Stimulated activated naive CD8-positive, alpha-beta T cell treated with anti-CD3 and anti-CD28 coated beads, Interleukin-15, Interleukin-2, amounts not matched to agents 100 ng/mL and 50 ng/mL, for 24 hours (primary cell): ENCODE measurements around the gene SNCAIP.

Experiments
- H3K27ac Mint-ChIP-seq: one replicate; pipeline ENCODE4 v1.8.0; 2021; ENCODE audit warnings: mild to moderate bottlenecking, mixed read lengths
- H3K27me3 Mint-ChIP-seq: one replicate; pipeline ENCODE4 v1.8.0; 2021; ENCODE audit warnings: mixed read lengths
- H3K36me3 Mint-ChIP-seq: one replicate; pipeline ENCODE4 v1.8.0; 2021; ENCODE audit warnings: low read depth, mixed read lengths
- H3K4me1 Mint-ChIP-seq: one replicate; pipeline ENCODE4 v1.8.0; 2021; ENCODE audit warnings: low read depth, mixed read lengths
- H3K4me3 Mint-ChIP-seq: one replicate; pipeline ENCODE4 v1.8.0; 2021; ENCODE audit warnings: mild to moderate bottlenecking, mixed read lengths
- H3K9me3 Mint-ChIP-seq: one replicate; pipeline ENCODE4 v1.8.0; 2021; ENCODE audit warnings: mixed read lengths

Gene SNCAIP

GRCh38 chr5:122462486-122462885, 150.4 kb downstream of the SNCAIP start:
- no peak overlapping the region for H3K4me3 Mint-ChIP-seq
- H3K27me3 Mint-ChIP-seq: peaks cover 4% of the 10 kb centered on the region
- H3K4me1 Mint-ChIP-seq: no peaks in the 10 kb centered on the region
- no peaks in the 10 kb centered on the region for H3K36me3 Mint-ChIP-seq
- no peaks in the 10 kb centered on the region for H3K9me3 Mint-ChIP-seq
- H3K27ac Mint-ChIP-seq: no peak overlapping the region

DNA sequence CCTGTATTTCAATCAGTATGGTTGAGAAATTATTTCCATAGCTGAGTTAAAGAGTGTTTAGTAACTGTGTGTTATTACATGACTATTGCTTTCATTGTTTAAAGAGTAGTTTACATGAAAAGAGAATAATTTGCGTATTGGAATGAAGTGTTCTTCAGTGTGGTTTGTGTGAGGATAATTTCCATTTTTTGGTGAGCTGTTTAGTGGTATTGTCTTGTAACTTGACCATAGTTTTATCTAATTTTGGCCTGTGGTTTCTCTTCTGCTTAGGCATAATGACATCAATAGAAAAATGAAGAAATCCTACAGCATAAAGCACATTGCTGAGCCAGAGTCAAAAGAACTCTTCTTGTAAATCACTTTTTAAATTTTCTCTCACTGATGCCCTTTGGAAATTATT, 151.2 kb downstream of the SNCAIP start:
- Mint-ChIP-seq H3K27me3 (peaks cover 4% of the 10 kb centered on the region), H3K27ac (no peak overlapping the region), H3K36me3 (no peaks in the 10 kb centered on the region), H3K4me3 (no peak overlapping the region), H3K9me3 (no peaks in the 10 kb centered on the region), H3K4me1 (no peaks in the 10 kb centered on the region)

DNA sequence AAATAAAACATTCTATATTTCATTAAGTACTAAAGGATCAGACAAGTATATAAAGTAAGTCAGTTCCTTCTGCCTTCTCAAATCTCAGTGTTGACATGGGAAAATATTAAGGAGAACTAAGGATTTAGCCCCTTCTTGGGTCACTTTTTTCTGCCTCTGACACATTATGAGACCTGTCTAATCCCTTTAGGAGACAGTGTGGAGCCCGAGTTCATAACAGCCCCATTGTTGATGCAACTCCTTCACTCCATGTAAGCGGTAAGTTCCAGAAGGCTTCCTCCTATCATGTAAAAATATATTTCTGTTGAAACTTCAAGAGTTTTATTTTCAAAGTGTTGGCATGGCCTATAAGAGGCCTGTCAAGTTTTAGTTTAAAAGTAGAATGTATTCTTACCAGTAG, 152.2 kb downstream of the SNCAIP start:
- H3K27me3 Mint-ChIP-seq: peaks cover 4% of the 10 kb centered on the region
- H3K4me3 Mint-ChIP-seq: no peak overlapping the region
- H3K4me1 Mint-ChIP-seq: no peaks in the 10 kb centered on the region
- H3K36me3 Mint-ChIP-seq: no peaks in the 10 kb centered on the region
- no peak overlapping the region for H3K27ac Mint-ChIP-seq
- no peaks in the 10 kb centered on the region for H3K9me3 Mint-ChIP-seq

DNA sequence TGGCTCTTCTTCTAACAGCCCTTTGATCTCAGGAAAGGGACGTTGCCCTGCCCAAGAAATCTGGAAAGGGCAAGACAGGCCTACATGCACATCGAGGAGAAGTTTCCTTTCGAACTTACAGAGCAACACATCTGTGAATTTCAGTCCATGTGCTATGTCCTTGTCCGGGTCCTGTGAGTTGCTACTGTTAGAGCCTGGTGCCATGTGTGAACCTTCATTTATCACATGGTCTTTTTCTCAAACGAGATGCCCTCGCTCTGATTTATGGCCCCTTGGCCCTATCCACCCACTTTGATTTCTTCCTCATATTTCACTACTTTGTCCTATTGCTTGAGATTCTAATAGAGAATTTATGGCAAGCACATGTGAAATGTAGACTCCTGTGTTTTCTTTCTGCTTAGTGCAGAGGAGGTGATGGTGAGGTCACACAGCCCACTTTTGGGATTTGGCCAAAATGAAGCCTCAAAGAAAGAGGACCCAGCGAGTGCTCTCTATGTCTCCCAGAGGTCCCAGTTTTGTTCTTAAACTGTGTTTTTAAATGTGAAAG, 153.1 kb downstream of the SNCAIP start:
- no peaks in the 10 kb centered on the region for H3K9me3 Mint-ChIP-seq

DNA sequence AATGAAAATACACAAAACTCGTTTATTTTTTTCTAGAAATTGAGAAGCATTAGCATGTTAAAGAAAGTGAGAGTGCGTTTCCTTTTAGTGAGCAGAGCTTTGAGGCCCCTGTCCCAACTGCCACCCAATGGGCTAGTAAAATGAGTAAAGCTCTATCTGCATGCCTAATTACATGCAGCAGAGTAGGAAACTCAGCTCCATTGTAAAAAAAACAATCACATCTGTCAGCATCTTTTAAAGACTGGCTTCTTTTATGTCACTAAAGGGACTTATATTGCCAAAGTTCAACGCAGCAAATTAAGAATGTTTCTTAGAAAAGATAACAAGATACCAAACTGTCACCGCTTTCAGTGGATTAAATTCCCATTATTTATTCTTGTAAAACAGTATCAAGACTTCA, 154.0 kb downstream of the SNCAIP start:
- no peak overlapping the region for H3K4me3 Mint-ChIP-seq

More for the DNA sequence above, 153.1 kb downstream of the SNCAIP start:
- Mint-ChIP-seq H3K36me3 (no peaks in the 10 kb centered on the region), H3K27me3 (peaks cover under 1% of the 10 kb centered on the region), H3K4me3 (no peak overlapping the region), H3K27ac (no peak overlapping the region), H3K4me1 (no peaks in the 10 kb centered on the region)

DNA sequence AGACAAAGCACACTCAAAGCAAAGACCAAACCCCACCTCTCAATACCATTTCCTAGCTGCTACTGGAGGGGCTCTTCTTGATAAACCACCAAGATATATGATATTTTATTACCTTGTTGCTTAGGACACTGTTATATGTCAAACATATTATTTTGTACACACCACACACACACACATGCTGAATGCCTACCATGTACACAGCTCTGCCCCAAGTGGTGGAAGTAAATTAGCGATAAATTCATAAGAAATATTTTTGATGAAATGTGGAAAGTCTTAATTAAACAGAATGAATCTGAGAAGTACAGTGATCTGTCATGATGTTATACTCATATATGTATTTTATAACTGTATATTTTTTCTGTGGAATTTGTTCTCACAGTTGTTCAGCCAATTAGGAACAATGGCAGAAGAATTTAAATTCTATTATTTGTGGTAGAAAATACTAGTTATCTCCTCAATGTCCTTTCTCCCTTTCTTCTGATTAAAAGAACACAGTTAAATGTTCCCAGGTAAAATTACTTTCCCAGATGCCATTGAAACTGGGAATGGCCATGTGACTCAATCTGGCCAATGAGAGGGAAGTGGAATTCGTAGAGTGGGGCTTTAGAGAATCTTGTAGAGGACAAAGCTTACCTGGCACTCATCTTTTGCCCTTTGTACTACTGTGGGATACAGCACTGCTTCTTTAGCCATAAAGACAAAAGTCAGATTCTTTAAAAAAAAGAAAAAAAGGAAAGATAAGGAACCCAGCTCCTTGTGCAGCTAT, 156.5 kb downstream of the SNCAIP start:
- Mint-ChIP-seq H3K4me1 (no peaks in the 10 kb centered on the region), H3K27me3 (no peaks in the 10 kb centered on the region), H3K9me3 (no peaks in the 10 kb centered on the region), H3K27ac (no peak overlapping the region), H3K4me3 (no peak overlapping the region), H3K36me3 (no peaks in the 10 kb centered on the region)

More for the DNA sequence above, 154.0 kb downstream of the SNCAIP start:
- Mint-ChIP-seq H3K36me3 (no peaks in the 10 kb centered on the region), H3K9me3 (no peaks in the 10 kb centered on the region), H3K27me3 (no peaks in the 10 kb centered on the region), H3K4me1 (no peaks in the 10 kb centered on the region), H3K27ac (no peak overlapping the region)

DNA sequence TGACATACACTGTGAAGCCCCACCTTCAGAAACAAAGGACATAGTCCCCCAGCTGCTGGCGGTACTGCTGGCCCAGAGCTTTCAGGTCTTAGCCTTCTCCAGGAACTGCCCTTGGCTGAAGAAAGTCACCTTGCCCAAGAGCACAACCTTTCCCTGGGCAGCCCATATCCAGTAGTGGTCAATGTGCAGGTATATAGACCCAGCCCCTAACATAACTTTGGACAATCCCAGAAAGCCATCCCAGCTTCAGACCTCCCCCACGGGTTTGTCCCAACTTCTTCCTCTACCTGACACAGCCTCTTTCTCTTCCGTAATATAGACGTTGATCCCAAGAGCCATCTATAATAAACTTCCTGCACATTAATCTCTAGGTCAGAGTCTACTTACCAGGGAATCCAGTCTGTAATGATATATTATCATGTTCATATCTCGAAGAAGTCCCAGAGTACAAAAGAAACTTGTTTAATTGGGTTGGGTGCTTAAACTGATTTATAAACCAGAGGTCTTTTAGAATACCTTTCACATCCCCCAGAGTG, 157.4 kb downstream of the SNCAIP start:
- no peaks in the 10 kb centered on the region for H3K36me3 Mint-ChIP-seq
- no peak overlapping the region for H3K27ac Mint-ChIP-seq

GRCh38 chr5:122470365-122470764, 158.3 kb downstream of the SNCAIP start:
- H3K4me1 Mint-ChIP-seq: no peaks in the 10 kb centered on the region
- H3K27ac Mint-ChIP-seq: no peak overlapping the region
- H3K4me3 Mint-ChIP-seq: no peak overlapping the region

More for the DNA sequence above, 157.4 kb downstream of the SNCAIP start:
- no peaks in the 10 kb centered on the region for H3K27me3 Mint-ChIP-seq
- H3K4me3 Mint-ChIP-seq: no peak overlapping the region
- H3K4me1 Mint-ChIP-seq: no peaks in the 10 kb centered on the region
- no peaks in the 10 kb centered on the region for H3K9me3 Mint-ChIP-seq

DNA sequence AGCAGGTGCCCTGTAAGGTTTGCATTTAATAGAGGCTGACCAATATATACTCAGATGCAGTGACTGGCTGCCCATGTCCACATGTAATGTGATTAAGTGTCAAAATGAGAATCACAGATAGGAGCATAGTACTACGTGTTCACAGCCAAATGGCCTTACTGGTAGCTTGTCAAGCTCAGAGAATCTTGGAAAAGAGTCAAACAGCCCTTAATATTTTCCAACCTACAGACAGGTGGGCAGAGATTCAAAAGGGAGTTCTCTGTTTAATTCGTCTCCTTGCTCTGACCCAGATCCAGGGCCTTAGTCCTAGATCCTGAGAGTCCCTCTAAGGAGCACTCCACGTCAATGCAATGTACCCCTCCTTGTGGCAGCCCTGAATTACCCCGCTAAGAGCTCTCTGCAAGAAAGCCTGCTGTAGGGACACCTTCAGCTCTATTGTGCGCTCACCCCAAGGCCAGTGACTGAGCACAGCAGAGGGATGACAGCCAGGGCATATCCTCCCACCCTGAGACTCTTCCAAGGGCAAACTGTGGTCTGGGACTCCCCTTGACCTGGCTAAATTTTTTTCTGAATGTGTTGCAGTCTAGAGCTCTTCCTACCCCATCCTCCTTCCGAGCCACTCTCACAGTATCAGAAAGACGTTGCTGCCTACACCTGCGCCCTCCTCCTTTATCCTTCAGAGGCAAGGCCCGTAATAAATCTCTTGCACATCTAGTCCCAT, 159.2 kb downstream of the SNCAIP start:
- Mint-ChIP-seq H3K36me3 (no peaks in the 10 kb centered on the region), H3K27me3 (no peaks in the 10 kb centered on the region), H3K4me3 (no peak overlapping the region), H3K9me3 (no peaks in the 10 kb centered on the region), H3K27ac (no peak overlapping the region), H3K4me1 (no peaks in the 10 kb centered on the region)

More at GRCh38 chr5:122470365-122470764, 158.3 kb downstream of the SNCAIP start:
- H3K27me3 Mint-ChIP-seq: no peaks in the 10 kb centered on the region
- no peaks in the 10 kb centered on the region for H3K9me3 Mint-ChIP-seq
- H3K36me3 Mint-ChIP-seq: no peaks in the 10 kb centered on the region

DNA sequence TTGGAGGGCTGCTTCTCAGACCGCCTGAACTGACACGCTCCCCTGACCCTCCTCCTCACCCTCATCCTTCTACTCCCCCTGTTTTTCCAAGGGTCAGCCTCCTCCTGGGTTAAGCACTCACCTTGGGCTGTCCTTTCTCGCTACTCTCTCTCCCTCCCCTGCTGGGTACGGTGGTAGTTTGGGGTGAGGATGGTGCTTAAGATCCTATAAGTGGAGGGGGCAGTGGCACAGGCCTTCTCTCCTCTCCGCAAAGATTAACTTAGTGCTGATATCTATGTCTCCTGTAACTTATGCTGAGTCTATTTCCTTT, 159.7 kb downstream of the SNCAIP start:
- Mint-ChIP-seq H3K36me3 (no peaks in the 10 kb centered on the region), H3K9me3 (no peaks in the 10 kb centered on the region), H3K27me3 (no peaks in the 10 kb centered on the region), H3K27ac (no peak overlapping the region), H3K4me3 (no peak overlapping the region), H3K4me1 (no peaks in the 10 kb centered on the region)

DNA sequence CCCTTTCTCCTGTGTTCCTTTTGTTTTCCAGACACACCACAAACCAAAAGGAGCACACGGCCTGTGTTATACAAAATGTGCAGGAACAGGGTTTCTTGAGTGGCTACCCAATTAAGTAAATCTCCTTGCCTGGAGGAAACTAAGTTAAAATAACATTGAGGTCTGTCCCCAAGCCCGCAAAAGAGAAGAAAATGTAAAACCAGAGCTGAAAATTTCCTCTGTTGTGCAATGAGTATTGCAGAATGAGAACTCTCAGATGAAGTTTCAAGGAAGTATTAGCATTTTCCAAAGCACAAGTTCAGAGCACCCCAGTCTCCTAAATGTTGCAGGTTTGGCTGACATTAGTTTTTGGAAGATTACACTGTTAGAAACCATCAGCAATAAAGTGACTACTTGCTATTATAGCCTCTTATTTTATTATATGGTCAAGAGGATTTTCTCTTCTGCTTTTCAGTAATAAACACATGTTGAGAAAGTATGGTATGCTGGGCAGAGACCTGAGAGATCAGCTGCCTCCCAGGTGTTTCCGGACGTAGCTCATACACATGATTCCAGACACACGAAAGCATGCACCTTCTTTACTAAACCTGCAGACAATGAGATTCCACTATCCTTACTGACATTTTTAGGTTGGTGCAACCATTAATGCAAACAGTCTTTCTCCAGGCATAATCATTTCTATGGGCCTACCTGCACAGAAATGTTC, 161.3 kb downstream of the SNCAIP start:
- no peak overlapping the region for H3K27ac Mint-ChIP-seq
- H3K36me3 Mint-ChIP-seq: no peaks in the 10 kb centered on the region
- no peaks in the 10 kb centered on the region for H3K4me1 Mint-ChIP-seq
- H3K27me3 Mint-ChIP-seq: no peaks in the 10 kb centered on the region
- H3K9me3 Mint-ChIP-seq: no peaks in the 10 kb centered on the region
- no peak overlapping the region for H3K4me3 Mint-ChIP-seq

DNA sequence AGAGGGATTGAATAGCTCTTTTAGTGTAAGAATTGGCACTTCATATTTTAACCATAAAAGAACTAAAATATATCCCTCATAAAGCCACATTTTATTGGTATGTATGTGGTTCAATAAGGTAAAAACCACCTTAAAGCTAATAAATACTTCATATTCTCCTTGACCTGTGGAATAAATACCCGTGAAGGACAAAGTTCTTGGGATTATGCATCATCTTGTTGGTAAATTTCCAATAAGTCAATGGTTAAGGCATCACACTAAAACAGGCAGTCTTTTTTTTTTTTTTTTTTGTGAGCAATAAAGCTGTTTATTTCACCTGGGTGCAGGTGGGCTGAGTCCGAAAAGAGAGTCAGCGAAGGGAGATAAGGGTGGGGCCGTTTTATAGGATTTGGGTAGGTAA, 161.9 kb downstream of the SNCAIP start:
- Mint-ChIP-seq H3K4me1 (no peaks in the 10 kb centered on the region), H3K9me3 (no peaks in the 10 kb centered on the region), H3K27ac (no peak overlapping the region), H3K36me3 (no peaks in the 10 kb centered on the region), H3K27me3 (no peaks in the 10 kb centered on the region), H3K4me3 (no peak overlapping the region)

DNA sequence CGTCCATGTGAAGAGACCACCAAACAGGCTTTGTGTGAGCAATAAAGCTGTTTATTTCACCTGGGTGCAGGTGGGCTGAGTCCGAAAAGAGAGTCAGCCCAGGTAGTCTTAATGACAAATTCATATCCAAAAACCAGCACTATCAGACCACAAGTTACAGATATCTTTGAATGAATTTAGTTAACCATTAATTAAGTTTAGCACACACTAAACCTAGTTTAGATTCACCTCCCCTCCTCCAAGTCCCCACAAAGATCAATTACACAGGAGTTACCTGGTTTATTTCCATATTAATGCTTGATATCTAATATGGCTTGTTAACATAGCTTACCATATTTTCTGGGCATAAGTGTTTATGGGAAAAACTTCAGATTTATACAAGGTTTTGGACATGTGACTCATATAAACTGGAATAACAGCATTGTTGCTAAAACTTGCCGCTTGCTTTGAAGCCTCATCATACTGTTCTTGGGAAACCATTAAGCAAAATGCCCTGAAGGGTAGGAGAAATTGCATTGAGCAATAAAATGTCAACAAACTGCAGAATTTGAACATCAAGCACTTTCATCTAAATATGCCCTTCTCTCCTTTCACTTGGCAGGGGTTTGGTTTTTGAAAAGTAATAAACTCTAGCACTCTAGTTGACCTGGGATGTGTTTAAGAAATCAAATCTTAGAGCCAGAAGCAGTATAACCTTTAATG, 166.9 kb downstream of the SNCAIP start:
- H3K27ac Mint-ChIP-seq: no peak overlapping the region
- H3K4me1 Mint-ChIP-seq: no peaks in the 10 kb centered on the region
- H3K9me3 Mint-ChIP-seq: no peaks in the 10 kb centered on the region
- peaks cover 3% of the 10 kb centered on the region for H3K27me3 Mint-ChIP-seq
- no peak overlapping the region for H3K4me3 Mint-ChIP-seq
- no peaks in the 10 kb centered on the region for H3K36me3 Mint-ChIP-seq

DNA sequence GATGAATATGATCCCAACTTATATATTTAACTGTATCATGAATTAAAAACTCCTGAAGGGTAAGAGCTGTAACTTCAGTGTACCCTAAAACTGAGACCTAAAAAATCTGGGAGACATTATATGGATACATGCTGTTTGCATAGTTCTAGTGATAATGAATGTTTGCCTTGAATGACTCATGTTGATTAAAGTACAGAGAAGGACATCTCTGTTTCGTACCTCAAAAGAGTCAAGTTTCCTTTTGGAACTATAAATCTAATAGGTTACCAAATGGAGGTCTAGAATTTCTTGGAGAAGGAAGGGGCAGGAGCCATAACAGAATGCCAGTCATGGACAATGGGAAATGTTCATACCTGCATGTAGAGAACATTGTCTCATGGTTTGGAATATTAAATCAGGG, 168.1 kb downstream of the SNCAIP start:
- Mint-ChIP-seq H3K27ac (no peak overlapping the region), H3K4me1 (no peaks in the 10 kb centered on the region), H3K36me3 (no peaks in the 10 kb centered on the region), H3K27me3 (peaks cover 8% of the 10 kb centered on the region), H3K9me3 (no peaks in the 10 kb centered on the region), H3K4me3 (no peak overlapping the region)
